ENCODE measurements around the gene HS3ST4. TPM values are rescaled to one million over a fixed set of nuclear protein-coding genes. Genes with fewer than 3 reads are reported as not detected.

The HS3ST4 gene
- polyA plus RNA-seq, 1 experiment = not detected

DNA sequence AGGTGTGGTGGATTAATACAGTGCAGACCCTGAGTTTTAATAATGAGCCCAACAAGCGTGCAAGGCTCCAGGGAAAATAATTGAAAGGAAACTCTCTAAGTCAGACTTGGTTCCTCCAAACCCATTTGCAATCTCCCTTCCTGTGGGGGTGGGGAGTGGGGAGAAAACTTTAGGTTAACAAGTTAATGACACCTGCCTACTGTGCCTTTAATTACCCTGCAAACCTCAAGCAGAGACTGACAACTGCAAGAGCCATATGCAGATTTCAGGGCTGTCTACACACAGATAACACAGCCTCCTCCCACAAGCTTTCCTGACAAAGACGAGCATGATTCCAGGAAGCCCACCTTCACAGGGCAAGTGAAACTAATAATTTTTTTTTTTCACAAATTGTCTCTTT lies 359.3 kb downstream of the HS3ST4 start:
- ChIA-PET POLR2A (no interaction called here), CTCF (no interaction called here)
- peaks cover 22% of the 10 kb centered on the region for H3K9me3 ChIP-seq (ENCODE audit: control insufficient read depth, insufficient read depth, low read length)
- H3K4me3 ChIP-seq (ENCODE audit: low read depth, low read length) = no peak overlapping the region
- no peak overlapping the region for H3K27ac ChIP-seq (ENCODE audit: low read depth, low read length)
- no peaks in the 10 kb centered on the region for H3K27me3 ChIP-seq (ENCODE audit: control insufficient read depth, insufficient read depth, low read length)
- TF ChIP-seq, protein P1, sequence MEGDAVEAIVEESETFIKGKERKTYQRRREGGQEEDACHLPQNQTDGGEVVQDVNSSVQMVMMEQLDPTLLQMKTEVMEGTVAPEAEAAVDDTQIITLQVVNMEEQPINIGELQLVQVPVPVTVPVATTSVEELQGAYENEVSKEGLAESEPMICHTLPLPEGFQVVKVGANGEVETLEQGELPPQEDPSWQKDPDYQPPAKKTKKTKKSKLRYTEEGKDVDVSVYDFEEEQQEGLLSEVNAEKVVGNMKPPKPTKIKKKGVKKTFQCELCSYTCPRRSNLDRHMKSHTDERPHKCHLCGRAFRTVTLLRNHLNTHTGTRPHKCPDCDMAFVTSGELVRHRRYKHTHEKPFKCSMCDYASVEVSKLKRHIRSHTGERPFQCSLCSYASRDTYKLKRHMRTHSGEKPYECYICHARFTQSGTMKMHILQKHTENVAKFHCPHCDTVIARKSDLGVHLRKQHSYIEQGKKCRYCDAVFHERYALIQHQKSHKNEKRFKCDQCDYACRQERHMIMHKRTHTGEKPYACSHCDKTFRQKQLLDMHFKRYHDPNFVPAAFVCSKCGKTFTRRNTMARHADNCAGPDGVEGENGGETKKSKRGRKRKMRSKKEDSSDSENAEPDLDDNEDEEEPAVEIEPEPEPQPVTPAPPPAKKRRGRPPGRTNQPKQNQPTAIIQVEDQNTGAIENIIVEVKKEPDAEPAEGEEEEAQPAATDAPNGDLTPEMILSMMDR (IDR thresholded peaks at IDR 0.05; ENCODE audit: low read depth, low read length) = no peak
- DNase-seq (ENCODE audit: low read depth, low spot score) = no peak

DNA sequence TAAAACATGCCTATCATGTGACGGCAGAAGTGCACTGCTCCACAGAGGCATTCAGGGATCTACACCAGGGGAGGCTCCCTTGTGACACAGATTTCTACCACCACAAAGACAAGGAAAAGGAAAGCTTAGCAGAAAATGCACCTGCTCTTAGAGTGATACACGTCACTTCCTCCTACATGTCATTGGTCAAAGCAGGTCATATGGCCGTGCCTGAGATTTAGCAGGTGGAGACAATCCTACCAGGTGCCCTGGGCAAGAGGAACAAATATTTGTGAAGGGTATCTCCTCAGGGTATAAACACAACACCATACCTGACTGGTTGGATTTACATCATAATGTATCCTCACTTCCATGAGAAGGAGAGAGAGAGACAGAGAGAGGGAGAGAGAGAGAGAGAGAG lies 362.1 kb downstream of the HS3ST4 start:
- POLR2A ChIA-PET = no interaction called here

DNA sequence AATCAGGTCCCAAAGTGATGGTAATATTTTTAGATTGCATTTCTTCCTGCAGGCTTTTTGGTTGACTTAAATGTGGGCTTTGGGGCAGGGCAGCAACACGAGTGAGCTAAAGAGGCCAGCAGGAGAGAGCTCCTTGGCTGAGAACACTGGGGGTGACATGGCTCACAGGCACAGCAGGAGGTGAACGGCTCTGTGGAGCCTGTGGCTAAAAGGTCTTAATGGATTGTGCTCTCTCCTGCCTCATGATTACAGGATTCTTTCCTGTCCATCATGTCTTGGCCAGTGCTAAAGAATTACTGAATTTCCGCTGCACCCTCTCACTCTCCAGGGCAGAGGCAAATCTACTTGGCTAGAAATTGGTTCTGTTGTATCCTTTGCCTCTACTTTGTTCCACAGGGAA lies 366.6 kb downstream of the HS3ST4 start:
- H3K9me3 ChIP-seq (ENCODE audit: control insufficient read depth, insufficient read depth, low read length) = peaks cover 38% of the 10 kb centered on the region
- no peak overlapping the region for H3K4me3 ChIP-seq (ENCODE audit: low read depth, low read length)
- CTCF ChIA-PET = no interaction called here
- no peak overlapping the region for H3K27ac ChIP-seq (ENCODE audit: low read depth, low read length)
- H3K27me3 ChIP-seq (ENCODE audit: control insufficient read depth, insufficient read depth, low read length) = no peaks in the 10 kb centered on the region
- POLR2A ChIA-PET = no interaction called here
- TF ChIP-seq, protein P1 (IDR thresholded peaks at IDR 0.05; ENCODE audit: low read depth, low read length) = no peak
- DNase-seq (ENCODE audit: low read depth, low spot score) = no peak

More for the DNA sequence above, 362.1 kb downstream of the HS3ST4 start:
- Histone ChIP-seq H3K27ac (ENCODE audit: low read depth, low read length) (no peak overlapping the region), H3K27me3 (ENCODE audit: control insufficient read depth, insufficient read depth, low read length) (no peaks in the 10 kb centered on the region), H3K4me3 (ENCODE audit: low read depth, low read length) (no peak overlapping the region), H3K9me3 (ENCODE audit: control insufficient read depth, insufficient read depth, low read length) (peaks cover 40% of the 10 kb centered on the region)
- TF ChIP-seq, protein P1 (IDR thresholded peaks at IDR 0.05; ENCODE audit: low read depth, low read length) = no peak
- no peak for DNase-seq (ENCODE audit: low read depth, low spot score)
- CTCF ChIA-PET = no interaction called here

DNA sequence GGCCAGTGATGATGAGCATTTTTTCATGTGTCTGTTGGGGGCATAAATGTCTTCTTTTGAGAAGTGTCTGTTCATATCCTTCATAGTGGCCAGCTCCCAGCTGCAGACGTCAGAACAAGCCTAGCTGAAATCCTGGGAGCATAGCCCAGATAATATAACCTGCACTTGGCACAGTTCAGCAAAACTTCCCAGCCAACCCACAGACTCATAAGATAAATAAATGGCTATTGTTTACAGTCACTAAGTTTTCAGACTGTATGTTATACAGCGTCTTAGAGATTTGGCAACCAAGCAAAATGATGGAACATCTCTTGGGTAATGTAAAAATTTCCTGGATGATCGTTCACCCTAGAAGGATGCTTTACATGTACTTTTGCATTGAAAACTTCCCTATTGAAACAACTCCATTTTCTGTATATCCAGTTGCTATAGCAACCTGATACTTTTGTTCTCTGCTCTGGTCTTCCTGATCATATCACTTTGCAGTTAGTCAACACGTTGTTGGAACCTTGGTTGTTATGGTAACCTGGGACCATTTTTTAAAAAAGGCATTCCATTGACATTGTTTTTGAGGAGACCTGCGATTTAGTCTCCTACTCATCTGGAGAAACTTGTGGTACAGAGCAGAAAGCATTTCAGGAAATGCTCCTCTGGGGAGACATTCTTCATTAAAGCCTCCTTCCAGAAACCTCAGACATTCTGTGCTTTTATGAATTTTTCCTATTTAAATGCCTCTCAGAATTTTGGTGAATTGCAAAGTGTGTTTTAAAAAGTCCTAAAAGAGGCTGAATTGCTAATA lies 378.7 kb downstream of the HS3ST4 start:
- H3K27ac ChIP-seq (ENCODE audit: low read depth, low read length) = no peak overlapping the region
- H3K4me3 ChIP-seq (ENCODE audit: low read depth, low read length) = no peak overlapping the region
- ChIA-PET POLR2A (no interaction called here), CTCF (no interaction called here)
- no peak for DNase-seq (ENCODE audit: low read depth, low spot score)
- TF ChIP-seq, protein P1 (IDR thresholded peaks at IDR 0.05; ENCODE audit: low read depth, low read length) = no peak
- no peaks in the 10 kb centered on the region for H3K27me3 ChIP-seq (ENCODE audit: control insufficient read depth, insufficient read depth, low read length)
- peaks cover 2% of the 10 kb centered on the region for H3K9me3 ChIP-seq (ENCODE audit: control insufficient read depth, insufficient read depth, low read length)

DNA sequence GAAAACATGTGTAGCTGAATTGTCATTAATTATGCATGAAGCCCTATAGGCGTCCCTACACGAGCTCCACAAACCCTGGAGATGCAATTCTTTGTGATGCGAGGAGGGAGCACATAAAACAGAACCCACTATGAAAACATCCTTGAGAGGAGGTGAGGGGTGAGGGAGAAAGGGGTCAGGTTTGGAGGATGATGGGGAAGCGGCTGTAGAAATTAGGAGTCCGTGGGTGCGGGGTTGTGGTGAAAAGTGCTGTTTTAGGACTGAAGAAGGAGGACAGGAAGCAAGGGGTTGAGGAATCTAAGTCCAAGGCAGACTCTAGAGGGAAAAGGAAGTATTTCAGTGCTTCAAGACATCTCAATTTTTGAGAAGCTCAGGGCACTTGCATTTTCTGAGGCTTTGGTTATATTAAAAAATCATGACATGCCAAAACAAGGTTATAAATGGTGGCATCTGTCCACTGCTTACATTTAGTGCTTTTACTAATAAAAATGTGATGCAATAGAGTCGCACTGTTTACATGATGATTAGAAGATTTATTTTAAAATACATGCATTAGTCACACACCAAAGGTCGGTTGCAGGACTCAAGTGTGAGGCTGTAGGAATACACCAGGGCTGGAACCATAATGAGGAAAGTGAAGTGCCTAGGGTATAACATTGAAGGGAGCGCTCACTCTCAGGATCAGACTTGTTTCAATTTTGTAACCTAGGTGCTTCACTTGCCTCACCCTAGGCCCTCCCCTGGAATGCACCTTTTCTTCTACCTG lies 379.5 kb downstream of the HS3ST4 start:
- H3K27me3 ChIP-seq (ENCODE audit: control insufficient read depth, insufficient read depth, low read length) = no peaks in the 10 kb centered on the region
- DNase-seq (ENCODE audit: low read depth, low spot score) = no peak
- peaks cover 2% of the 10 kb centered on the region for H3K9me3 ChIP-seq (ENCODE audit: control insufficient read depth, insufficient read depth, low read length)
- no peak overlapping the region for H3K4me3 ChIP-seq (ENCODE audit: low read depth, low read length)
- no peak overlapping the region for H3K27ac ChIP-seq (ENCODE audit: low read depth, low read length)
- TF ChIP-seq, protein P1 (IDR thresholded peaks at IDR 0.05; ENCODE audit: low read depth, low read length) = no peak
- POLR2A ChIA-PET = no interaction called here
- CTCF ChIA-PET = no interaction called here
